ENCODE data around the gene FCRL6.

FCRL6 gene

GRCh38 chr1:159800177-159800930, 1.8 kb upstream of the FCRL6 start:
- no peak for DNase-seq

DNA sequence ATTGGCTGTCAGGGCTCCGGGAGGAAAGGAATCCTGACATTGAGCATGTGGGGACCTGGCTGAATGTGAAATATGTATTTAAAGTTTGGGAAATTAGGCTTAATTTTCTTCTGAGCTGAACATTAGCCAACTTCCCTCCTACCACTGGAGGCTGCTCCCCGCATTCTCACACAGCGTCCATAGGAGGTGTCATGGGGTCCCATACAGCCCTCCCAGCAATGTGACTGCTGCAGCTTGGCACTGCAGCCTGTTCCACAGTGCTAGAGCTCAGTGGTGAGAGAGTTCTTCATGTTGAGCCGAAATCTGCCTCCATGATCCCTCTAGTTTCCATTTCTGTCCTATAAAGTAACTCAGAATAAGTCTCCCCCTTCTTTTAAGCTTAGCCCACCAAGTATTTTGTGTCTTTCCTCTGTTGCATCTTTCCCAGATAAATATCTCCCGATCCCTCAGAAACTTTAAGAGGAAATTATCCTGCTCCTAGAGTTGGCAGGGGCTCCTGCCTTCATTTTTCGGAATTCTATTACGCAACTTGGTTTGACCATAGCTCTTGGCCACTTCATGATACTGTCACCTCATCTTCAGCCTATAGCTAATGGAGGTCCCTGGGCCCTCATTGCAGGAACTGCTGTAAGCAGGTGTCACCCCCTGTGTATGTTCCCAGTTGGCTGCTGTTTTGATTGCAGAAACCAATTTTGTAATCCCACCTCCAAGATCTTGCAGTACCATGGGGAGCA, 2.0 kb downstream of the FCRL6 start:
- DNase-seq, result no peak

DNA sequence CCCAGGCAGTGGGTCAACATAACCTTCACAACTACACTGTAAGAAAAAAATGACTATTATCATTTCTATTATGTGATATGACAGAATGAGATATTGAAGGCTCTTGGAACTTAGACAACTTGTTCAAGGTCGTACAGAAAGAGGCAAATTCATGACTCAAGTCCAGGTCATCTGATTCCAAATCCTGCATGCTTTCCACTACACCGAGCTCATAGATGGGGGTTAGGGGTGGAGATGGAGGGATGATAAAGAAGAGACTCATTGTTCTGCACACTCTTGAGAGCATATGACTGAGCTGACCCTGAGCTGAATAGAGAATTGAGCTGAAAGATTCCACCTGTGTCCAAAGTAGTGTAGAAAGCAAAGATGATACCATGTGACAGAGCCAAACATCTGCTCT, 2.8 kb downstream of the FCRL6 start:
- no peak for DNase-seq

GRCh38 chr1:159815926-159816325, 13.8 kb downstream of the FCRL6 start:
- no peak for DNase-seq

- no peak for DNase-seq
Measured at GRCh38 chr1:159817276-159818041, 15.3 kb downstream of the FCRL6 start.

- no peak for DNase-seq
Measured at GRCh38 chr1:159821171-159821867, 19.2 kb downstream of the FCRL6 start.

DNA sequence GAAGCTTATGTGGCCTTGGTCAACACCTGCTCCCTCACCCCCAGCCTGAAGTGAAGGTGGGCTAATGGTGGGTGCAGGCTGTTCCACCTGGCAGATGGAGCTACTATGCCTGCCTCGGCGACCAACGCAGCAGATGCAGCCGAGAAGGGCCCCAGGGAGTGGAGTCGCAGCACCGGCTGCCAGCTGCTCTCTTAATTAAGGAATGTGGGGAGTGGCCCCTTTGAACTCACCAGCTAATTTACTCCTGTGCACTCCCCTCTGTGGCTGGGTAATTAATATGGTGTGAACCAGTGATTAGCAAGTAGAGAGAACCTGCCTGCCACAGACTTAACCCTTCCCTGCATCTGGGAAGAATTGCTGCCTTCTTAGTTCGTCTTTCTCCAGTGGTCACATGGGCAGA, 21.2 kb downstream of the FCRL6 start:
- no peak for DNase-seq

- DNase-seq, result no peak
Measured at GRCh38 chr1:159825564-159825963, 23.4 kb downstream of the FCRL6 start.

- DNase-seq, result no peak
Measured at GRCh38 chr1:159826441-159827101, 24.4 kb downstream of the FCRL6 start, which contains the start of gene SLAMF8. Gene SLAMF8 (plus strand): TSS chr1:159826873. CDS start chr1:159826899, 26 bp downstream.

- no peak for DNase-seq
Measured at GRCh38 chr1:159827102-159827490, 24.9 kb downstream of the FCRL6 start.

DNA sequence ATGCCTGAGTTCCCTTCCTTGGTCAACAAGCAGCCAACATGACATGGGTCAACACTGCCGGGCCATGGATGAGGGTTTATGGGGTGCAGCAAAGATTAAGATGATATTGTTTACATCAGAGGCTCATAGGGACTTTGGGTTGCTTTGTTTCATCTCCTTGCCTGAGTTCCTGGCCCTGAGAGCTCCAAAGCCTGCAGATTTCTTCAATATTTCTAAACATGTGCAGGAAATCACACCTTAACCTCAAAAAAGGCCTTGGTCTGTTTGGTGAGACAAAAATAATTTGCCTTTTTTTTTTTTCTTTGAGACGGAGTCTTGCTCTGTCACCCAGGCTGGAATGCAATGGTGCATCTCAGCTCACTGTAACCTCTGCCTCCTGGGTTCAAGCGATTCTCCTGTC, 25.4 kb downstream of the FCRL6 start:
- DNase-seq, result no peak

GRCh38 chr1:159828176-159828575, 26.0 kb downstream of the FCRL6 start:
- DNase-seq, result no peak

DNA sequence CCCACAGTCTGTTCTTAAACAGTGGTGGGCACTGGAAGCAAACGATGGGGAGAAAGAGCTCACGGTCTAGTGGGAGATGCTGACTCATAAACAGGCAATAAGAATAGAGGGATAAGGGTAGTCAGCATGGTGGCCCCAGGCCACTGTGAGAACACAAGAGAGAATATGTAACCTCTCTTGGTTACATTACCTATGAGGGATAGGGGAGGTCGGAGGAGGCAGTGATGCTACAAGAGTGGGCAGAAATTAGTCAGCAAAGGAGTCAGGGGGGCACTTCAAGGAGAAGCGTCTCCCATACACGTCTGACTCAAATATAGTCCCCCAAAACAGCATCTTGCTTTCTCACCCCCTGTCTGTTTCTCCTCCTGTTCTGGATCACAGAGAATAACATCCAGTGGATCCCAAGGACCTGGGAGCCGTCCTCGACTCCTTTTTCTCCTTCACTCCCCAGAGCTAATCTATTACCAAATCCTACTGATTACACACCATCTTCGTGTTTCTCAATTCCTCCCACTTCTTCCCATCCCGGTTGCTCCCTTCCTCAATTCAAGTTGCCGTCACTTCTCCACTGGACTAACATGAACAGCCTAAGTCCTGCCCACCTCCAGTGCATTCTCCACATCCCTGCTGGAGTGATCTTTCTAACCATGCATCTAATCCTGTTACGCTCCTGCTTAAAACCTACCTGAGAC, 26.6 kb downstream of the FCRL6 start:
- DNase-seq, result no peak

DNA sequence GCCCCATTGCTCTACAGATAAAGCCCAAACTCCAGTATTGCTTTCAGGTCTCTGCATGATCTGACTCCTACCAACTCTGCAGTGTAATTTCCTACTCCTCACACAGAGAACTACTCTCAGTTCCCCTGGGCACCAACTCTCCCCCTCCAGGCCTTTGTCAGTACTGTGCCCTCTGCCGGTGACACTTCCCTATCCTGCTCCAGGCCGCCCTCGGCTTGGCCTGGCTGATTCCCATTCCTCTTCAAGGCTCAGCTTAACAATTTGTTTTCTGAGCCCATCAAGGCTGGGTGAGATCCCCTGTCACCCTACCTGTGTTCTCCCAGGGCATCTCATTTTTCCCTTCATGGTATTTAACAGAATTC, 27.1 kb downstream of the FCRL6 start:
- no peak for DNase-seq

DNA sequence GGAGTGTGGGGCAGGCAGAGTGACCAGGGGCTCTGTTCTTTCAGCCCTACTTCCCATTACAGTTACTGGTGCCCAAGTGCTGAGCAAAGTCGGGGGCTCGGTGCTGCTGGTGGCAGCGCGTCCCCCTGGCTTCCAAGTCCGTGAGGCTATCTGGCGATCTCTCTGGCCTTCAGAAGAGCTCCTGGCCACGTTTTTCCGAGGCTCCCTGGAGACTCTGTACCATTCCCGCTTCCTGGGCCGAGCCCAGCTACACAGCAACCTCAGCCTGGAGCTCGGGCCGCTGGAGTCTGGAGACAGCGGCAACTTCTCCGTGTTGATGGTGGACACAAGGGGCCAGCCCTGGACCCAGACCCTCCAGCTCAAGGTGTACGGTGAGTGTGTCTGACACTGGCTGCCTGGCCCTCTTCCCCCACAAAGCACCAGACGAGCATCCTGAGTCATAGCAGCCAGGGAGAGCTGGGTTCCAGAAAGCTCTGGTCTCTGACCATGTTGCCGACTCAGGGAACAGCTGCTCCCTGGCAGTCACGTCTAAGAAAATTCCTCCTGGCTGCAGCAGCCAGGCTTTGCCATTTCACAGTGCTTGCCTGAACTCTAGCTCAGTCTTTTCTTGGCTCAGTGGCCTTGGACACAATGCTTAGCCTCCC, 27.8 kb downstream of the FCRL6 start:
- peak; percentile 39 for DNase-seq

DNA sequence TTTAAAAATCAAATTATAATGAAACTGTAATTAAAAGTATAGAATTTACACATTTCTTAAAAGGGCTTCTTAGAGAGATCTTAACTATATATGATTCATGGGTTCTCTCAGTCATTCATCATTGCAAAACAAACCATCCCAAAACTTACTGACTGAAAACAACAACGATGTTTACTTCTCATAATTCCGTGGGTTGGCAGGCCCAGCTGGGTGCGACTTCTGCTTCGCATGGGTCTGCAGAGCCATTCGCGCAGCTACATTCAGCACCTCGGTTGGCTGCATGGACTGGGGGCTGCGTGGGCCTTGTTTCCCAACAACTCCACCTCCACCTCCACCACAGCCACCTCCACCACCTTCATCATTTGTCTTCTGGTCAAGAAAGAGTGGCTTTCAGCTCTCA, 28.6 kb downstream of the FCRL6 start:
- no peak for DNase-seq

DNA sequence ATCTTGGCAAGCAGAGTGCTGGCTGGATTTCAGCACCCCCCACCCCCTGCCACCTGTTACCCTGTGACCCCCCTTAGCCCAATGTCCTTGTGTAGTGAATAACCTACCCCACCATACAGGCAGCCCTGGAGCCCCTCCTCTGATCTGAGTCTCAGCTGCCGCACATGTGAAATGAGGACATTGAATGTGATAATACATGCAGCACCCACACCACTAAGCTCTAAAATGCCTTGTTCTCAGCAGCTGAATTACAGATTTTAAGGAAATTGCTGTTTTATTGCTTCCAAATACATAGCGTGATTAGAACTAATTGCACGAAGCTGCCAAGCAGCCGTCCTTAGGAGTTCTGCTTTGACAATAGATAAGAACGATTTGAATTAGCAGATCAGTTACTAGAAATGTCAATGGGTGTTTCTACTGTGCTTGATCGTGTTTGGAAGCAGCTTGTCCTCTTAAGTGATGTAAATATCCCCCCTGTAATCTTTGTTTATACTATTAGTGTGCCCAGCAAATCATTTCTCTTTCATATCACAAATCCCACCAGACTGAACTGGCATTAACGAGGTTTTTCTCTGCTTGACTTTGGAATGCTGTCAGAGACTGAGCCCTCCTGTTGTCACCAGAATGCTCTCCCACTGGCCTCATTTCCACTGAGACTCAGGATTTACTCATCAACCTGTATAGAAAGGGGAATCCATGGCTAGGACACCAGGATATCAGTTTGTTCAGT, 29.4 kb downstream of the FCRL6 start:
- peak; percentile 32 for DNase-seq

- no peak for DNase-seq
Measured at GRCh38 chr1:159832309-159832708, 30.1 kb downstream of the FCRL6 start.

DNA sequence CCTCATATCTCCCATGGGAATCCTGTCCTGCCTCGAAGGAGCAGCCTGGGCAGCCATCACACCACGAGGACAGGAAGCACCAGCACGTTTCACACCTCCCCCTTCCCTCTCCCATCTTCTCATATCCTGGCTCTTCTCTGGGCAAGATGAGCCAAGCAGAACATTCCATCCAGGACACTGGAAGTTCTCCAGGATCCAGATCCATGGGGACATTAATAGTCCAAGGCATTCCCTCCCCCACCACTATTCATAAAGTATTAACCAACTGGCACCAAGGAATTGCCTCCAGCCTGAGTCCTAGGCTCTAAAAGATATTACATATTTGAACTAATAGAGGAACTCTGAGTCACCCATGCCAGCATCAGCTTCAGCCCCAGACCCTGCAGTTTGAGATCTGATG, 33.2 kb downstream of the FCRL6 start:
- no peak for DNase-seq

- DNase-seq, result no peak
Measured at GRCh38 chr1:159835862-159836525, 33.8 kb downstream of the FCRL6 start.

Data from right hindlimb (tissue), 1 donor.